Measurements from ENCODE around the gene HOXA5.
A peak's percentile ranks its signal among the peaks of the same experiment; 100 is the strongest.

The HOXA5 gene

DNA sequence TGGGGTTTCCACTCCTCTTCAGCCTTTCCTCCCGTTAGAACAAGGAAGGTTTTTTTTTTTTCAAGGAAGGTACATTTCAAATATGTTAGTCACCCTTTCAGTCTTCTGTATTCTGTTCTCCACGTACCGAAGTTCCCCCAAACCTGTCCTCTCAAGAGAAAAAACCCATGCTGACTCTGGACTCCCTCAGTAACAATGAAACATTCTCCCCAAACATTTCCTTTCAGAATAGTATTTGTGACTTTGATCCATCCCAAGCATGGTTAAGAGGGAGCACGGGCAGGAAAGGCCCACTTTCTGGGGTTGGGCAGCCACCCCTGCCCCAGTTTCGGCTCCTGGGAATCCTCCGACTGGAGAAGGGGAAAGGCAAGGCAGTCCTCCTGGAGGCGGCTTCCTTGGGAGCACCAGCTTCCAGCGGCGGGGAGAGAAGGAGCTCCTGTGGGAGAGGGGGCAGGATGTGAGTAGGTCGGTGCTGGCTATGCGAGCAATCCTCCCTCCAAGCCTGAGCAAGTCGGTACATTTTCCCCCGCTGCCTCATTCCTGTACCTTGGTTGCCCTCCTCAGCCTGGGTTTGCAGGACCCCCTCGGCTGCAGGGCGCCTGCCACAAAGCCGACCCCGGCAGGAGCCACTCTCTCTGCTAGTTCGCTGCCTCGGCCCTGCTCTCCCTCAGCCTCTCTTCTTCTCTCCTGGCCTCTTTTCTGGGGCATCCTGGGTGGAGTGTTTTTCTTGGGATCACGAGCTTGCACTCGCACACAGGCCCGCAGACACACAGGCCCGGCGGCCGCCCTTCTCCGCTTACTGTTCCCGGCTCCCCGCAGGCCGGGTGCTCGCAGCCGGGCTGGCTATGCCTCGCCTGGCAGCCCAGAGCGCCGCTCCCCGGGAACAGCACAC is 45.5 kb downstream of the HOXA5 start:
- H3K36me3 ChIP-seq (ENCODE audit: insufficient read depth, low read length): no peaks in the 10 kb centered on the region
- no peak overlapping the region for H2AFZ ChIP-seq (ENCODE audit: low read depth, low read length)
- peaks cover 4% of the 10 kb centered on the region for H3K4me1 ChIP-seq (ENCODE audit: insufficient read depth, low read length)
- H3K4me3 ChIP-seq (ENCODE audit: low read length): no peak overlapping the region
- H3K9me3 ChIP-seq (ENCODE audit: low read length): peaks cover 2% of the 10 kb centered on the region
- peaks cover 97% of the 10 kb centered on the region for H3K27me3 ChIP-seq (ENCODE audit: insufficient read depth, low read length)

DNA sequence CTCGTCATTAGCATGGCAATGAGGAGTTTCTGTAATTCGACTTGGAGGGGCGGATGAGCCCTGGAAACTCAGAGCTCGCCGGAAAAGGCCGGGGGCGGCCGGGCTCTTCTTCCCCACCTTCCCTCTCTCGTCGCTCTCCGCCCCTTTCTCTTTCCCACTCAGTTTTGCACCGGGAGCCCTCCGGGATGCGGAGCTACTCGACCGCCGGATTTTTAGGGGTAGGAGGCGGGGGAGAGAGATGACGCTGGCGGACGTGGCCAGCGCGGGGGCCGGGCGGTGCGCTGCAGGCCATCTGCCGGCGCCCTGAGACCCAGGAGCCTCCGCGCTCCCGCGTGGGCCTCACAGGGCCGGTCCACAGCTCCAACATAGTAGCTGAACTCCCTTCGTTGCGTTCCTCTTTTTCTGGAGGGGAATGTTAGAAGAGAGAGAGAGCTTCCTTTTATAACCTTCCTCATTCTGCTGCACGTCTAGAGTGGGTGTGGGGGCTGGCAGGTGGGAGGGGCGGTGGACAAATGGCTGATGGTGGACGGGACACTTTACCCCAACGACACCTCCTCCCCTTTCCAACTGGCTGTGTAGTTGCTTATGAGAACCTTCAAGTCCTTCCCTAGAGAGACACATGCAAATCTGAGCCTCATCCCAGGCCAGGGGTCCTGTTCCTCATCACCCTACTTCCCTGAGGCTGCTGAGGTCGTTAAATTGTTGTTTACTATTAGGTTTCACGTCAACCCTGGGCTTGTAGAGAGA is 46.5 kb downstream of the HOXA5 start:
- Histone ChIP-seq H3K4me3 (ENCODE audit: low read length) (peak overlapping the region; percentile 34), H3K4me1 (ENCODE audit: insufficient read depth, low read length) (peaks cover 4% of the 10 kb centered on the region), H3K27me3 (ENCODE audit: insufficient read depth, low read length) (peaks cover 93% of the 10 kb centered on the region), H3K36me3 (ENCODE audit: insufficient read depth, low read length) (no peaks in the 10 kb centered on the region), H3K9me3 (ENCODE audit: low read length) (peaks cover 2% of the 10 kb centered on the region), H2AFZ (ENCODE audit: low read depth, low read length) (peak overlapping the region; percentile 80)

DNA sequence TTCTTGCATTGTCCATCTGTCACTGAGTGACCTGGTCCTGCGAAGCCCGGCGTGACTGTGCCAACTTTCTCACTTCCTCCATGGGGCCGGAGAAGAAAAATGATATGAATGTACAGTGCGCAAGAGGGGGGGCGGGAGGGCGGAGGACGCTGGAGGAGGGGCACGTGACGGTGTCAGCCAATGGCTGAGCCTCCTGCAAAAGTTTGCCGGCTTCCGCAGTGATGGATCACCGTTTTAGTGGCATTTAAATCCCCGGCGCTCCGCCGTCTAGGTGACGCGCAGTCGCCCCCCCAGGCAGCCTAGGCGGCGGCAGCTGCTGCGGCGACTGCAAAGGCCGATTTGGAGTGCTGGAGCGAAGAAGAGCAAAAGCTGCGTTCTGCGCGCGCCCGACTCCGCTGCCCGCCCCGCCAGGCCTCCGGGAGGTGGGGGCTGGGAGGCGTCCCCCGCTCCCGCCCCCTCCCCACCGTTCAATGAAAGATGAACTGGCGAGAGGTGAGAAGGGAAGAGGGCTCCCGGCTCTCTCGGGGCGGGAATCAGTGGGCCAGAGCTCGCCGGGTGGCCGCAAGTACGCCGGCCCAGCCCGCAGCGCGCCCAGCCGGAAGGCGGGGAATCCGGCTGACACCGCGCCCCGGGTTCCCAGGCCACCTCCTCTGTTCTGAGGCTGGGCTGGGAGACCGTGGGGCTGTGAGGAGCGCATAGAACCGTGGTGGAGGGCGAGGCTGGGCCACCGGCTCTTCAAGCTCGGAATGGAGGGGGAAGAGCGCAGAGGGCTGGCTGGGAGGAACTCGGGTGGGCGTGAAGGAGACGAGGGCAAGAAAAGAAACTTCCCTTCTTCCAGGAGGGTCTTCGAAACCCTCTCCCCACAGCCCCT is 47.3 kb downstream of the HOXA5 start, which contains the start of gene HOXA1:
TSS of gene HOXA1 (minus strand) at position 104 of the 871 bp plus-strand sequence. CDS start at position 16, 88 bp downstream.
- H3K4me3 ChIP-seq (ENCODE audit: low read length): peak within 1 kb of the TSS; percentile 34
- H3K4me1 ChIP-seq (ENCODE audit: insufficient read depth, low read length): peaks cover 4% of the 10 kb centered on the region
- peaks cover 93% of the 10 kb centered on the region for H3K27me3 ChIP-seq (ENCODE audit: insufficient read depth, low read length)
- peak within 1 kb of the TSS; percentile 80 for H2AFZ ChIP-seq (ENCODE audit: low read depth, low read length)
- no peaks in the 10 kb centered on the region for H3K36me3 ChIP-seq (ENCODE audit: insufficient read depth, low read length)
- peaks cover 2% of the 10 kb centered on the region for H3K9me3 ChIP-seq (ENCODE audit: low read length)

DNA sequence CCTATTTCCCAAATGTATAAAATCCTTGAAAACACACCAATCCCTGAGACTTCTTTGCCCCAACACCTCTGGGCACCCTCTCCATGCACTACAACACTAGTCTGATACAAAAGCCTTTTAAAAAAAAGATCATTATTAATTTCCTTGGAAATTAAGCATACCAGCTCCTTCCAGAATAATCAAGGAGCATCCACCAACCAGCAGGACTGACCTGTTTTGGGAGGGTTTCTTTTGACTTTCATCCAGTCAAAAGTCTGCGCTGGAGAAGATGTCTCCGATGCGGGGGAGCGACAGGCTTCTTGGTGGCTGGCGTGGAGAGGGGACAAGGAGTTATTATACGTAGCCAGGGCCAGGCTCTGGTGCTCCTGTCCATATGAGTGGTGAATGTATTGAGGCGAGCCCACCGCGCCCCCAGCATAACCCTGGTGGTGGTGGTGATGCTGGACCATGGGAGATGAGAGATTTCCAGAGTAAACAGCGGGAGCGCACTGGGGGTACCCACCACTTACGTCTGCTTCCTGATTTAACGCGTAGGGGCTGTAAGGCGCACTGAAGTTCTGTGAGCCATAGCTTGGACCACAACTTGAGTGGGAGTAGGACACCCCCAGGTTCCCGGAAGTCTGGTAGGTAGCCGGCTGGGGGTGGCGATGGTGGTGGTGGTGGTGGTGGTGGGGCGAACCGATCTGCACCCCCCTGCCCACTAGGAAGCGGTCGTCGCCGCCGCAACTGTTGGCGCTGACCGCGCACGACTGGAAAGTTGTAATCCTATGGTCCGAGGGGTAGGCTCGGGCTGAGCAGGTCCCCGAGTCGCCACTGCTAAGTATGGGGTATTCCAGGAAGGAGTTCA is 48.2 kb downstream of the HOXA5 start:
- H3K4me3 ChIP-seq (ENCODE audit: low read length): no peak overlapping the region
- H3K36me3 ChIP-seq (ENCODE audit: insufficient read depth, low read length): no peaks in the 10 kb centered on the region
- peaks cover 4% of the 10 kb centered on the region for H3K4me1 ChIP-seq (ENCODE audit: insufficient read depth, low read length)
- H2AFZ ChIP-seq (ENCODE audit: low read depth, low read length): no peak overlapping the region
- H3K27me3 ChIP-seq (ENCODE audit: insufficient read depth, low read length): peaks cover 90% of the 10 kb centered on the region
- peaks cover 2% of the 10 kb centered on the region for H3K9me3 ChIP-seq (ENCODE audit: low read length)

DNA sequence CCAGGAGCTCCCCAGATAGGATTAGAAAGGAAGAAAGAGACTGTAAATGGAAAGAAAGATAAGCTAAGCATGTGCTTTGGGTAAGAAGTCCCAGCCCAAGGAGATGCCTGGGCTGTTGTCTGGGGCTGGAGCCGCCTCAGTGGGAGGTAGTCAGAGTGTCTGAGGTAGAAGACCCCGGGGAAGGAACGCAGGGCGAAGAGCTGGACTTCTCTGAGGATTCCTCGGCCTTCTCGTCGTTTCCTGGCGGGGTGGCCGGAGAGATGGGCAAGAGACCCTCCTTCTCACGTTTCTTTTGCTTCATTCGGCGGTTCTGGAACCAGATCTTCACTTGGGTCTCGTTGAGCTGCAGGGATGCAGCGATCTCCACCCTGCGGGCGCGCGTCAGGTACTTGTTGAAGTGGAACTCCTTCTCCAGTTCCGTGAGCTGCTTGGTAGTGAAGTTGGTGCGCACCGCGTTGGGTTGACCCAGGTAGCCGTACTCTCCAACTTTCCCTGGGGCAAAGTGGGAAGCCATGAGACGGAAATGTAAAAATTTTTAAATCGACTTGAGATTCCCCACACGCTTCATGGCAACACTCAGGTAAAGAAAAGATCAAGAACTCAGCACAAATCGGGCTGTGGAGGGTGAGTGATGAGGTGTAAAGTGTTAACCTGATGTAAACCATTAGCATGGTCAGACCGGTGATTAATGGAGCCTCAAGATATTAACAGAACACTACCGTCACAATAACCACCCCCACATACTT is 49.0 kb downstream of the HOXA5 start:
- Histone ChIP-seq H3K4me3 (ENCODE audit: low read length) (no peak overlapping the region), H3K4me1 (ENCODE audit: insufficient read depth, low read length) (peaks cover 4% of the 10 kb centered on the region), H3K36me3 (ENCODE audit: insufficient read depth, low read length) (no peaks in the 10 kb centered on the region), H3K27me3 (ENCODE audit: insufficient read depth, low read length) (peaks cover 89% of the 10 kb centered on the region), H2AFZ (ENCODE audit: low read depth, low read length) (no peak overlapping the region), H3K9me3 (ENCODE audit: low read length) (peaks cover 2% of the 10 kb centered on the region)

DNA sequence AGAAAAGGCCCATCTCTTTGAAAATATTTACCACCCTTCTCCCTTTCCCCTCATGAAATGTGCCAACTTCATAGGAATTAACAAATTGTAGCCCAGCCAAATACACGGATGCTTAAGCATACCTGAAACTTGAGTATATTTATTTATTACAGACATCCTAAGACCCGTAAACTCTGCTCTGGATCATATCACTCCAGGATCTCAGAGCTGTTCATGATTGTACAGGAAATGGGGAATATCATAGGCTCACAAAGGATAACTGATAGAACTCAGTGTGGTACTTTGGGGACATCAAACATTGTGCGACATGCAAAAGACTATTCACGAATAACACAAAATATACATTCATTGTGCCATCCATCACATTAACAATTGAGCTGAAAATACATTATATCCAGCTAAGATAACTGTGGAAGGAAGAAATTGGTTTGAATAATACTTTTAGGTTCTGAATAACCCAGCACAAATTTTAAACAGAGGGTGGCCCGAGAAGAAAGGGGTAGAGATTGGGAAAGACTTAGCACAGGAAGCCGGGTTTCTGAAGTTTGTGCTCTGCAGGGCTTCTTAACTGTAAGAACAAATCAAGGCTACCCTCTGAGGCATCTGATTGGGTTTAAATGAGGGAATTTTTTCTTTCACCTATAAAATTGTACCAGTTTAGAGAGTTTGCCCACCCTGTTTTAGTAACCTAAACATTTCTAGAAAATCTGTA is 50.1 kb downstream of the HOXA5 start:
- no peak overlapping the region for H2AFZ ChIP-seq (ENCODE audit: low read depth, low read length)
- H3K4me1 ChIP-seq (ENCODE audit: insufficient read depth, low read length): peaks cover 4% of the 10 kb centered on the region
- peaks cover 2% of the 10 kb centered on the region for H3K9me3 ChIP-seq (ENCODE audit: low read length)
- H3K27me3 ChIP-seq (ENCODE audit: insufficient read depth, low read length): peaks cover 78% of the 10 kb centered on the region
- H3K36me3 ChIP-seq (ENCODE audit: insufficient read depth, low read length): no peaks in the 10 kb centered on the region
- H3K4me3 ChIP-seq (ENCODE audit: low read length): no peak overlapping the region

DNA sequence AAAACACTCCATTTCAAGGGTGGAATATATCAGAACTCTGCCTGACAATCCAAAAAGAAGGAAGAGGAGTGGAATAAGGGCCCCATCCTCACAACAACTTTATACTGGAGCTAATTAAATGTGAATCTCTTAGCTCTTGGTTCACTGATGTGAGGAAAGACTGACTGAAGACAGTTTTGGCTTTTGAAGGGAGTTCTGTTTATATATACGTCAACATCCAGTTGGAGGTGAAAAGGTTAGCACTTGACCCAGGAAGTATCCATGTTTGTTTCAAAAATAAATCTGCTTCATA is 50.7 kb downstream of the HOXA5 start:
- no peak overlapping the region for H3K4me3 ChIP-seq (ENCODE audit: low read length)

DNA sequence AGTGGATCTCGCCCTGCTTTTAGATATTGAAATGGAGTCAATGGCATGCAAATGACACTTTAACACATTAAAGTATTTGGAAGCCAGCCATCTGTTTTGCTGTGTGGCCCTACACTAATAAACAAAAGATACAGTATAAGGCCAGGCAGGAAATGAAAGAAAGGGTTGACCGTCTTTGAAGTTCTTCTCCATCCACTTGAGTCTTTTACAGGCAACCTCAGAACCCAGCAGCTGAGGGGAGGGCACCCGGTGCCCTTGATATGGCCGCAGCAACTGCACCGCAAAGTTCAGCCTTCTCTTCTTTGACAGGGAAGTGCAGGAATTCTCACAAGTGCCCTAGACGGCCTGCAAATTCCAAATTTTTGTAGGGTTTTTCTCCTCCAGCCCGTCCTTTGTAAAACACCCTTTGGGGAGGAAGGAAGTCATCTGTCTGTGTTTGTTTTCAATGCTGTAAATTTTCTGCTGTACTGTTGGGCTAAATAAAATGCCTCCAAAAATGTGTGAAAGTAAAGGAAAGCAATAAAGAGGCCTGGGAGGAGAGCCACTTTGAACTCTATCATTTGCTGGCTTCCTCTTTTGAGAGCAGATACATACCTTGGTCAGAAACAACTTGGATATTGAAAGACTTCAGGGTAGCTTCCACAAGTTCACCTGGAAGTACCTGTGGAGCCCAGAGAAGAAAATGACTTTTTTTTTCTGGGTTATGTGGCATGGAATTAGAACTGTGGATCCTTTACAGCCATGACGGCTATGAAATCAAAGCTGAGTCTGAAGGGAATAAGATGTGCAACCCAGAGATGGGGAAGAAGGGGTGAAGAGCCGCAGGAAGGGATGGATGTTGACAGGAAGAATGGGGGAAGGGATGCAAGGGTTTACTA is 51.3 kb downstream of the HOXA5 start:
- H3K9me3 ChIP-seq (ENCODE audit: low read length): peaks cover 2% of the 10 kb centered on the region
- H2AFZ ChIP-seq (ENCODE audit: low read depth, low read length): no peak overlapping the region
- H3K4me1 ChIP-seq (ENCODE audit: insufficient read depth, low read length): peaks cover 4% of the 10 kb centered on the region
- H3K27me3 ChIP-seq (ENCODE audit: insufficient read depth, low read length): peaks cover 66% of the 10 kb centered on the region
- no peak overlapping the region for H3K4me3 ChIP-seq (ENCODE audit: low read length)
- H3K36me3 ChIP-seq (ENCODE audit: insufficient read depth, low read length): no peaks in the 10 kb centered on the region

More for the DNA sequence above, 50.7 kb downstream of the HOXA5 start:
- Histone ChIP-seq H2AFZ (ENCODE audit: low read depth, low read length) (no peak overlapping the region), H3K4me1 (ENCODE audit: insufficient read depth, low read length) (peaks cover 4% of the 10 kb centered on the region), H3K9me3 (ENCODE audit: low read length) (peaks cover 2% of the 10 kb centered on the region), H3K27me3 (ENCODE audit: insufficient read depth, low read length) (peaks cover 72% of the 10 kb centered on the region), H3K36me3 (ENCODE audit: insufficient read depth, low read length) (no peaks in the 10 kb centered on the region)

DNA sequence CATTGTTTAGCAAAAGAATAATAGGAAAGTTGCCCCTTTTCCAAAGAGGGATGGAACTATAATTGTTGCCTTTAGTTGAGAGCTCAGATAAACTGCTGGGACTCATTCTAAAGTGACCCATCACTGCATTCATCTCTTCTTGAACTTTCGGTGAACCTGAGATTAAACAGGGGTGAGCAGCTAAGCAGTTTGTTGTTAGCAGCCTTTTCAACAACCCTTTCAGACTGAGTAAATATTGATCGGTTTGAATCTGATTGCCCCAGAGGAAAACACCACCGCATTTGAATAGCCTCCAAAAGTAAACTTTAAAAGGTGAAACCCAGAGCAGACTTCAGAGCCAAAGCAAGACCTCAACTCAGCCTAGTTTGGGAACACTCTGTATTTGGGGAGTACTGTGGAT is 52.4 kb downstream of the HOXA5 start:
- no peaks in the 10 kb centered on the region for H3K36me3 ChIP-seq (ENCODE audit: insufficient read depth, low read length)
- peaks cover 56% of the 10 kb centered on the region for H3K27me3 ChIP-seq (ENCODE audit: insufficient read depth, low read length)
- H2AFZ ChIP-seq (ENCODE audit: low read depth, low read length): no peak overlapping the region
- H3K4me1 ChIP-seq (ENCODE audit: insufficient read depth, low read length): no peaks in the 10 kb centered on the region
- no peak overlapping the region for H3K4me3 ChIP-seq (ENCODE audit: low read length)
- H3K9me3 ChIP-seq (ENCODE audit: low read length): peaks cover 2% of the 10 kb centered on the region
